GM23248 (cell line): ENCODE results near the gene LRP1.

ENCODE experiments used
- EZH2 ChIP-seq: fragments of 200-600 bp; sonication (generic); IDR thresholded peaks from 2 replicates; pipeline ENCODE4 v1.6.1; 2018; ENCODE audit warnings: antibody characterized with exemption, mild to moderate bottlenecking; ENCODE audit not compliant: insufficient read depth, poor library complexity, severe bottlenecking
- EZH2phosphoT487 ChIP-seq: fragments of 200-600 bp; sonication (generic); IDR thresholded peaks from 2 replicates; pipeline ENCODE4 v1.6.1; 2018; ENCODE audit warnings: antibody characterized with exemption, moderate library complexity, mild to moderate bottlenecking, low read depth; ENCODE audit not compliant: insufficient read depth

DNA sequence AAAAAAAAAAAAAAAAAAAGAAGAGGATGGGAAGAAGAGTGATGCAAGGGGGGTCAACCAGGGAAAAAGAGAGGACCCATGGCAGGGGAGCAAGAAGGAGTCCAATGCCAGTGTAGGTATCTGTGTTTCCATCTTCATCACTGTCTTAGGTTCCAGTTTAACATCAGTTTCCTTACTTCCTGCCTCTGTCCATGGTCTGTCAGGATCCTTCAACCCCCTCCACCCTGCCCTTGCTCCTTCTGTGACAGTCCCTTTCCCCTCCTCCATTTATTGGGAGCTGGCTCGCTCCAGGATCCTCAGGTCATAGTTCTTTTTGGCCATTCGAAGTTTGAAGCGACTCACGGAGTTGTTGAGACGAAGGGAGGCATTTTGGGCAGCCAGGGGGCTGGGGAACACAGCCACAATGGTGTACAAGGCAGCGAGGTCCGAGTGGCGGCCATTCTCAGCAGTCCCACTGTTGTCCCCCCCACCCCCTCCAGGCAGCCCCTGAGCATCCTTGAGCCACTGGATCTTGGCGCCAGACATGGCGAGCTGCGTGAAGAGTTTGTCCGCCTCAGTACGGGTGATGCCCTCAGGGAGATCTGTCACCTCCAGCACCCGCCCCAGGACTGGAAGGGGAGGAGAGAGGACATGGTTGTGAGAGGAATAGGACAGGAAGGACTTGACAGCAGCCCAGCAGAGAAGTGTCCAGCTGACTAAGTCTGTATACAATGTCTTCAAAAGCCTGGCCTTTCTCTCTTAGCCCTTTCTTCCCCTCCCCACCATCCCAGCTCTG lies 126.4 kb downstream of the LRP1 start:
- no peak for TF ChIP-seq EZH2
- TF ChIP-seq EZH2phosphoT487, result no peak
